ENCODE measurements around the gene GGT7. TPM values are rescaled to one million over a fixed set of nuclear protein-coding genes. Genes with fewer than 3 reads are reported as not detected.

The GGT7 gene
- total RNA-seq, 1 experiment from 2014 or later = 3.8 TPM

- DNase-seq = no peak
- Histone ChIP-seq H3K36me3 (replicated peaks; ENCODE audit: control insufficient read depth, insufficient read depth, low read length) (no peaks in the 10 kb centered on the region), H3K4me3 (ENCODE audit: insufficient read depth, low read depth, low read length) (no peak overlapping the region), H3K27me3 (ENCODE audit: control insufficient read depth, insufficient read depth, low read length) (peaks cover 34% of the 10 kb centered on the region)
Measured at GRCh38 chr20:34873583-34874093, 982 bp upstream of the GGT7 start.

- no peaks in the 10 kb centered on the region for H3K36me3 ChIP-seq (replicated peaks; ENCODE audit: control insufficient read depth, insufficient read depth, low read length)
- peaks cover 26% of the 10 kb centered on the region for H3K27me3 ChIP-seq (ENCODE audit: control insufficient read depth, insufficient read depth, low read length)
- peak overlapping the region; percentile 78 for H3K4me3 ChIP-seq (ENCODE audit: insufficient read depth, low read depth, low read length)
- DNase-seq = peak; percentile 26
Measured at GRCh38 chr20:34871966-34872621, 562 bp downstream of the GGT7 start.

- no peak for DNase-seq
- H3K27me3 ChIP-seq (ENCODE audit: control insufficient read depth, insufficient read depth, low read length) = peaks cover 22% of the 10 kb centered on the region
- H3K36me3 ChIP-seq (replicated peaks; ENCODE audit: control insufficient read depth, insufficient read depth, low read length) = no peaks in the 10 kb centered on the region
- H3K4me3 ChIP-seq (ENCODE audit: insufficient read depth, low read depth, low read length) = no peak overlapping the region
Measured at GRCh38 chr20:34871320-34871926, 1.2 kb downstream of the GGT7 start.

GRCh38 chr20:34864216-34864615 lies 8.4 kb downstream of the GGT7 start:
- H3K4me3 ChIP-seq (ENCODE audit: insufficient read depth, low read depth, low read length) = no peak overlapping the region
- H3K36me3 ChIP-seq (replicated peaks; ENCODE audit: control insufficient read depth, insufficient read depth, low read length) = no peaks in the 10 kb centered on the region; the same call in 1 of the 2 replicates
- no peaks in the 10 kb centered on the region; the same call in 1 of the 2 replicates for H3K27me3 ChIP-seq (ENCODE audit: control insufficient read depth, insufficient read depth, low read length)
- no peak for DNase-seq

- Histone ChIP-seq H3K27me3 (ENCODE audit: control insufficient read depth, insufficient read depth, low read length) (no peaks in the 10 kb centered on the region; the same call in 1 of the 2 replicates), H3K36me3 (replicated peaks; ENCODE audit: control insufficient read depth, insufficient read depth, low read length) (no peaks in the 10 kb centered on the region; the same call in 1 of the 2 replicates), H3K4me3 (ENCODE audit: insufficient read depth, low read depth, low read length) (peak overlapping the region; percentile 24)
- peak; percentile 69 for DNase-seq
Measured at GRCh38 chr20:34863421-34863965, 9.2 kb downstream of the GGT7 start.

- Histone ChIP-seq H3K27me3 (ENCODE audit: control insufficient read depth, insufficient read depth, low read length) (no peaks in the 10 kb centered on the region; the same call in 1 of the 2 replicates), H3K36me3 (replicated peaks; ENCODE audit: control insufficient read depth, insufficient read depth, low read length) (peaks cover 1% of the 10 kb centered on the region), H3K4me3 (ENCODE audit: insufficient read depth, low read depth, low read length) (no peak overlapping the region)
- DNase-seq = peak; percentile 38
Measured at GRCh38 chr20:34862724-34863123, 9.9 kb downstream of the GGT7 start.

GRCh38 chr20:34861386-34862084 lies 11.1 kb downstream of the GGT7 start:
- H3K4me3 ChIP-seq (ENCODE audit: insufficient read depth, low read depth, low read length) = no peak overlapping the region
- no peaks in the 10 kb centered on the region; the same call in 1 of the 2 replicates for H3K27me3 ChIP-seq (ENCODE audit: control insufficient read depth, insufficient read depth, low read length)
- peaks cover 1% of the 10 kb centered on the region for H3K36me3 ChIP-seq (replicated peaks; ENCODE audit: control insufficient read depth, insufficient read depth, low read length)
- peak; percentile 26 for DNase-seq

GRCh38 chr20:34859826-34860545 lies 12.7 kb downstream of the GGT7 start:
- H3K36me3 ChIP-seq (replicated peaks; ENCODE audit: control insufficient read depth, insufficient read depth, low read length) = peaks cover 4% of the 10 kb centered on the region
- DNase-seq = peak; percentile 43
- H3K4me3 ChIP-seq (ENCODE audit: insufficient read depth, low read depth, low read length) = no peak overlapping the region
- H3K27me3 ChIP-seq (ENCODE audit: control insufficient read depth, insufficient read depth, low read length) = no peaks in the 10 kb centered on the region; the same call in 1 of the 2 replicates

GRCh38 chr20:34859367-34859766 lies 13.3 kb downstream of the GGT7 start:
- Histone ChIP-seq H3K36me3 (replicated peaks; ENCODE audit: control insufficient read depth, insufficient read depth, low read length) (peaks cover 6% of the 10 kb centered on the region), H3K27me3 (ENCODE audit: control insufficient read depth, insufficient read depth, low read length) (no peaks in the 10 kb centered on the region; the same call in 1 of the 2 replicates), H3K4me3 (ENCODE audit: insufficient read depth, low read depth, low read length) (no peak overlapping the region)
- DNase-seq = peak; percentile 38

GRCh38 chr20:34852298-34852697 lies 20.4 kb downstream of the GGT7 start:
- Histone ChIP-seq H3K36me3 (replicated peaks; ENCODE audit: control insufficient read depth, insufficient read depth, low read length) (peaks cover 15% of the 10 kb centered on the region), H3K27me3 (ENCODE audit: control insufficient read depth, insufficient read depth, low read length) (no peaks in the 10 kb centered on the region), H3K4me3 (ENCODE audit: insufficient read depth, low read depth, low read length) (no peak overlapping the region)
- DNase-seq = no peak

GRCh38 chr20:34850969-34851368 lies 21.7 kb downstream of the GGT7 start:
- H3K27me3 ChIP-seq (ENCODE audit: control insufficient read depth, insufficient read depth, low read length) = no peaks in the 10 kb centered on the region
- no peak for DNase-seq
- peaks cover 15% of the 10 kb centered on the region for H3K36me3 ChIP-seq (replicated peaks; ENCODE audit: control insufficient read depth, insufficient read depth, low read length)
- H3K4me3 ChIP-seq (ENCODE audit: insufficient read depth, low read depth, low read length) = no peak overlapping the region

GRCh38 chr20:34849778-34850177 lies 22.9 kb downstream of the GGT7 start:
- DNase-seq = no peak
- H3K4me3 ChIP-seq (ENCODE audit: insufficient read depth, low read depth, low read length) = no peak overlapping the region
- peaks cover 11% of the 10 kb centered on the region for H3K36me3 ChIP-seq (replicated peaks; ENCODE audit: control insufficient read depth, insufficient read depth, low read length)
- no peaks in the 10 kb centered on the region for H3K27me3 ChIP-seq (ENCODE audit: control insufficient read depth, insufficient read depth, low read length)

GRCh38 chr20:34848597-34848996 lies 24.1 kb downstream of the GGT7 start:
- H3K27me3 ChIP-seq (ENCODE audit: control insufficient read depth, insufficient read depth, low read length) = no peaks in the 10 kb centered on the region
- H3K36me3 ChIP-seq (replicated peaks; ENCODE audit: control insufficient read depth, insufficient read depth, low read length) = peaks cover 11% of the 10 kb centered on the region
- no peak overlapping the region for H3K4me3 ChIP-seq (ENCODE audit: insufficient read depth, low read depth, low read length)
- DNase-seq = no peak

- peaks cover 2% of the 10 kb centered on the region; the same call in 1 of the 2 replicates for H3K36me3 ChIP-seq (replicated peaks; ENCODE audit: control insufficient read depth, insufficient read depth, low read length)
- H3K27me3 ChIP-seq (ENCODE audit: control insufficient read depth, insufficient read depth, low read length) = no peaks in the 10 kb centered on the region
- no peak overlapping the region for H3K4me3 ChIP-seq (ENCODE audit: insufficient read depth, low read depth, low read length)
- no peak for DNase-seq
Measured at GRCh38 chr20:34843421-34843820, 29.2 kb downstream of the GGT7 start.
